ENCODE data around the gene ELOA. TPM values are rescaled to one million over a fixed set of nuclear protein-coding genes. Genes with fewer than 3 reads are reported as not detected.

Gene ELOA
- total RNA-seq, 2 donors from 2014 or later = 30.9 to 33.4 TPM

GRCh38 chr1:23803674-23804073 is 60.4 kb downstream of the ELOA start:
- DNase-seq (ENCODE audit: low spot score in 2 of 2) = no peak
- peak overlapping the region; percentile 8 to 72 for H3K27ac Mint-ChIP-seq
- peaks cover 6 to 7% of the 10 kb centered on the region in 2 donors for H3K36me3 Mint-ChIP-seq
- ATAC-seq = no peak
- H3K9me3 Mint-ChIP-seq = no peaks in the 10 kb centered on the region

GRCh38 chr1:23804183-23804835 is 61.0 kb downstream of the ELOA start:
- Mint-ChIP-seq H3K36me3 (peaks cover 5 to 6% of the 10 kb centered on the region in 2 donors), H3K27ac (peak overlapping the region; percentile 8 to 72), H3K9me3 (no peaks in the 10 kb centered on the region)
- ATAC-seq (no peak), DNase-seq (ENCODE audit: low spot score in 2 of 2) (no peak)

GRCh38 chr1:23805025-23805424 is 61.8 kb downstream of the ELOA start:
- Mint-ChIP-seq H3K36me3 (peaks cover under 1% of the 10 kb centered on the region in 2 donors), H3K9me3 (no peaks in the 10 kb centered on the region), H3K27ac (peak overlapping the region; percentile 8 to 80)
- ATAC-seq (no peak), DNase-seq (ENCODE audit: low spot score in 2 of 2) (no peak)

GRCh38 chr1:23806280-23806679 is 63.0 kb downstream of the ELOA start:
- H3K27ac Mint-ChIP-seq = peak overlapping the region; percentile 8 to 86
- no peak for ATAC-seq
- no peaks in the 10 kb centered on the region for H3K9me3 Mint-ChIP-seq
- DNase-seq (ENCODE audit: low spot score in 2 of 2) = no peak
- no peaks in the 10 kb centered on the region for H3K36me3 Mint-ChIP-seq

GRCh38 chr1:23807453-23807852 is 64.2 kb downstream of the ELOA start:
- H3K27ac Mint-ChIP-seq = peak overlapping the region; percentile 8 to 12
- H3K36me3 Mint-ChIP-seq = no peaks in the 10 kb centered on the region
- DNase-seq (ENCODE audit: low spot score in 2 of 2) = no peak
- ATAC-seq = no peak
- no peaks in the 10 kb centered on the region for H3K9me3 Mint-ChIP-seq

GRCh38 chr1:23809751-23810171 is 66.5 kb downstream of the ELOA start:
- no peaks in the 10 kb centered on the region for H3K9me3 Mint-ChIP-seq
- H3K27ac Mint-ChIP-seq = no peak overlapping the region
- DNase-seq (ENCODE audit: low spot score in 2 of 2) (peak in 1 of 2 donors; percentile 82), ATAC-seq (peak; percentile 86 to 92)
- H3K36me3 Mint-ChIP-seq = no peaks in the 10 kb centered on the region

GRCh38 chr1:23810818-23811540 is 67.7 kb downstream of the ELOA start:
- ATAC-seq (peak; percentile 68 to 70), DNase-seq (ENCODE audit: low spot score in 2 of 2) (peak in 1 of 2 donors; percentile 69)
- Mint-ChIP-seq H3K36me3 (no peaks in the 10 kb centered on the region), H3K27ac (peak overlapping the region; percentile 19 to 56), H3K9me3 (no peaks in the 10 kb centered on the region)

Other genes starting within 250 kb of the ELOA start
- 10 to 100 TPM; 19.3 to 23.2 TPM for gene E2F2, start 212.2 kb upstream of the ELOA start, total RNA-seq
- 100 to 1,000 TPM in 1 of 2 donors, 10 to 100 TPM in 1; 31.5 to 290 TPM for gene ID3, start 184.0 kb upstream of the ELOA start, total RNA-seq
- gene RPL11, start 51.7 kb upstream of the ELOA start, total RNA-seq = 1,000 to 10,000 TPM; 1,409 to 1,417 TPM
- 10 to 100 TPM; 68.6 to 94.7 TPM for gene PITHD1, start 34.9 kb downstream of the ELOA start, total RNA-seq
- gene LYPLA2, start 47.7 kb downstream of the ELOA start, total RNA-seq = 10 to 100 TPM; 73.6 to 78.1 TPM
- 10 to 100 TPM; 43.6 to 53.2 TPM for gene GALE, start 57.3 kb downstream of the ELOA start, total RNA-seq
- gene HMGCL, start 82.0 kb downstream of the ELOA start, total RNA-seq = 10 to 100 TPM; 29.0 to 45.3 TPM
- 1 to 10 TPM; 4.3 to 6.4 TPM for gene FUCA1, start 124.8 kb downstream of the ELOA start, total RNA-seq
- under 1 TPM in 1 of 2 donors, not detected in 1; 0.05 TPM for gene CNR2, start 169.9 kb downstream of the ELOA start, total RNA-seq
- 100 to 1,000 TPM; 121 to 137 TPM for gene PNRC2, start 216.4 kb downstream of the ELOA start, total RNA-seq
- gene SRSF10, start 236.9 kb downstream of the ELOA start, total RNA-seq = 100 to 1,000 TPM; 202 to 226 TPM

Data from activated naive CD4-positive, alpha-beta T cell treated with anti-CD3 and anti-CD28 coated beads, Interleukin-2, amount 50 U/mL, for 72 hours (primary cell).